Urothelium cell line (cell line): ENCODE results near the gene FGF14.
A peak's percentile ranks its signal among the peaks of the same experiment; 100 is the strongest.

Source experiments
- DNase-seq: peaks from one replicate; pipeline ENCODE4 v3.0.0; 2011; ENCODE audit warnings: low spot score, mixed read lengths
- FAIRE-seq: peaks from 2 replicates; lab custom pipeline; 2011; peaks lifted over from hg19 to GRCh38; lab: Jason Lieb, UNC

The FGF14 gene

DNA sequence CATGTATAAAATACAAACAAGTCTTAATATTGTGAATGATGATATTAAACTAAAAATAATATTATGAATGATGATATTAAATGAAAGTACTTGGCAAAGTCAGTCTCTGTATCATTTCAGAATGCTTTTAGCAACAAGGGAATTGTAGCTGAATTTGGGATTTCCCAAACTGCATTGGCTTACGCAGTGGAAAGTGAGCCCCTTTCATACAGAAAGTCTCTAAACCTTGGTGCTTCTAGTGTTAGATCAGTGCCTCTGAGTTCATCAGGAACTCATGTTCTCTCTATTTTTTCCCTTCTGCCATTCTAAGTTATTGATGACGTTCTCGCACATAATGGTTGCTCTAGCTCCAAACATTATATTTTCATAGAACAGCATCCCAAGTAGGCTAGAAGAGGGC lies 649.4 kb downstream of the FGF14 start:
- no peak for FAIRE-seq
- DNase-seq, result no peak

GRCh38 chr13:101751488-101751887 lies 650.4 kb downstream of the FGF14 start:
- DNase-seq, result no peak
- no peak for FAIRE-seq

DNA sequence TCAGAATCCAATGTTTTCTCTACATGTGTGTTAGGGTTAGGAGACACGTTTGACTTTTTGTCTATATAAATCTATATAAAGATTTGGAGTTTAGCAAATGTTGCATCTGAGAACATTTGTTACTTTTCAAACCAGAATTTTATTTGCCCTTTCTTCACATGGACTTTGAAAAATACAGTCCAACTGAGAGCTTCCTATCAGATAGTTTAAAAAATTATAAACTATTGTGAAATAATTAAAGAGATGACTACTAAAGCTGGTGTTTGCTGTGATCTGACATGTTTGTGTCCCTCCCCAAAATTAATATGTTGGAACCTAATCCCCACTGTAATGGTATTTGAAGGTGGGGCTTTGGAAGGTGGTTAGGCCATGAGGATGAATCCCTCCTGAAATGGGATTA lies 652.3 kb downstream of the FGF14 start:
- no peak for DNase-seq
- FAIRE-seq, result no peak

GRCh38 chr13:101747039-101747438 lies 654.8 kb downstream of the FGF14 start:
- FAIRE-seq (no peak), DNase-seq (no peak)

DNA sequence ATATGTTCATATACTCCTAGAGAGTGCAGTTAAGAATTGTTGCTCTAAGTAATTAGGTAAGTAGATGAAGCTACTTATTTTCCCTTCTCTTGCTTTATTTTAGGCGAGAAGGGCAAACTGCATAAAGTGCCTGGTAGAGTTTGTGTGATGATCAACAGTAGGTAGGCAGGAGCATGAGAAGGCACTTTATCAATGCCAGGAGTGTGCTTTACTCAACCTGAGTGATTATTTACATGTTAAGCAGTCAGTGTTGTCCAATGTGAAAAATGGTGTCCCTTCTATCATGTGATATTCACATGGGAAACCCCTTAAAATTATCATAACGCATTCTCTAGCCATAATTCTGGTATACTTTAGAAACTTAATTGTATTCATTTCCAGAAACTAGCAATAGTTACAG lies 655.3 kb downstream of the FGF14 start:
- DNase-seq (no peak), FAIRE-seq (no peak)

DNA sequence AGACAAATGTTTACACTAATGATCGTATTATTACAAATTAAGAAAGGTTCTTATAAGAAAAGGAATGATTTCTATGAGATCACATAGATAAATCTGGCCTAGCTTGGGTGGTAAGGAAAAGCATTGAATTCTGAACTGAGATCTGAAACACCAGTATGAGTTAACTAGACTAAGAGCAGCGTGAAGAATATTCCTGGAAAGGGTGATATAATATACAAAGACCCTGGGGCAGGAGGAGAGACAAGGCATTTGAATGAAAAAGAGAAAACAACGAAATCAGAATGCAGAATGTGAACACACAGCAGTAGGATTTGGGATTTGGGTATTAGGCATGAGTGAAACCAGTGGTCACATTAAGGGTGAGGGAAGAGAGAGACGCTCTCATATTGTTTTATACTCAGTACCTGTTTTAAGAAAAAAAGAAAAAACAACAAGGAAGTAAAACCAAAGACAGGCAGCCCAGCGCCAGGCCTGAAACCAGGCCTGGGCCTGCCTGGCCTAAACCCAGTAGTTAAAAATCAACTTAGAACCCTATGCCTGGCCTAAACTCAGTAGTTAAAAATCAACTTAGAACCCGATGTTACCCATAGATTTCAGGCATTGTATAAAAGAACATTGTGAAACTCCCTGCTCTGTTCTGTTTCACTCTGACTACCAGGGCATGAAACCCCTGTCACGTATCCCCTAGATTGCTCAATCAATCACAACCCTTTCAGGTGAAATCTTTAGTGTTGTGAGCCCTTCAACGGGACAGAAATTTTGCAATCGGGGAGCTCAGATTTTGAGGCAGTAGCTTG lies 662.3 kb downstream of the FGF14 start:
- DNase-seq (no peak), FAIRE-seq (no peak)

DNA sequence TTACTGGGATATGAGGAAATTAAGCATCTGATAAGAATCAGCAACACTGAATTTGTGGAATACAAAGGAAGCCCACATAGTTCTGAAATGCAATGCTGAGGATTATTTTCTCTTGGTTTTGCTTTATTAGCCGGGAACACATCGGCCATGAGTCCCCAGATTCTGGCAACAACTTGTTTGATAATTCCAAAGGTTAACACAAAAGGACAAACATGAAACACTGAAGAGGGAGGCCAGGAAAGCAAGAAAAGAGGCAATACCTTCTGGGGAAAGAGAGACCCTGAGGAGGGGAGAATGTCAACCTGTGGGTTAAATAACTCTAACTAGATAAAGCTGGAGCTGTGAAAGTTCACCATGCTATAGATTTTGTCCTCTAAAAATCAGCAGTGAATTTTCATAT lies 663.5 kb downstream of the FGF14 start:
- DNase-seq (no peak), FAIRE-seq (no peak)

DNA sequence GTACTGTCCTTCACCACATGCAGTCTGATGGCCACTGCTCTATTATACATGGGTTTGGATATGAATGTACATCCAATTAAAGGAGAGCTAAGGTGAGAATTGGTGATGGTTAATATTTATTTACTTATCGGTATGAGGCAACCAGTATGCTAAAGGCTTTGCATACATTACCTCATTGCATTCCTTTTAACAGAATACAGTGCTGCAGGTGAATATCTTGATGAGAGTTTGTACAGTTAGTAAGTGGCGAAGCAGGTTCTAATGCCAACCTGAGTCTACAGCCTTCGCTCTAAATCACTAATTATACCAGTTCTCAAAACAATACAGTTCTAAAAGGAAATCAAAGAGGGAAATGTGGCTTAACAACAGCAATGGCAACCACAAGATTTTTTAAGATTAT lies 665.3 kb downstream of the FGF14 start:
- FAIRE-seq (no peak), DNase-seq (no peak)

DNA sequence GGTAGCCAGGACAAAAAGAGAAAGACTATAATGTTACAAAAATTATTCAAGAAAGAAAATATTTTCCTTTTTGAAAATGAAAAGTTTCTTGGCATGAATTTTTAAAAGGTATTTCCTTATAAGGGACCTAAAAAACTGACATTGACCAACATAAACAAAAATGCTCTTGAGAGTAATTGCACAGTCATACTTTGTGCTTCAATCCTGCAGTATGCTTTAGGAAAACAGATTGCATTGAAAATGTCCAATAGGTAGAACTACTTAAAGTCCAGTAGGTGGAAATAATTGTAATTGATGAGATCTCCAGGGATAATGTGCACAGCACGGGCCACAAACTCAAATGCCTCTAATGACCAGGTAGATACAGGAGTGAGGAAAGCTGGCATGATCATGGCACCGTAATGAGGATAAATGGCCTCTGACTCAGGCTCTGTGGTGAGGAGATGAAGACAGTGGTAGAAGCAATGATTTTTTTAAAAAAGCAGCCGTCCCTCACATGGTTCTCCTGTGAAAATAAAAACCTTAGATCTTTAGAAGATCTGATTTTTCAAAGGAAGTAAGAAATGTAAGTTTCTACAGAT lies 671.3 kb downstream of the FGF14 start:
- DNase-seq (no peak), FAIRE-seq (no peak)

- no peak for DNase-seq
- no peak for FAIRE-seq
Observed at GRCh38 chr13:101728615-101729014, 673.2 kb downstream of the FGF14 start.

GRCh38 chr13:101728021-101728420 lies 673.8 kb downstream of the FGF14 start:
- FAIRE-seq (no peak), DNase-seq (no peak)

DNA sequence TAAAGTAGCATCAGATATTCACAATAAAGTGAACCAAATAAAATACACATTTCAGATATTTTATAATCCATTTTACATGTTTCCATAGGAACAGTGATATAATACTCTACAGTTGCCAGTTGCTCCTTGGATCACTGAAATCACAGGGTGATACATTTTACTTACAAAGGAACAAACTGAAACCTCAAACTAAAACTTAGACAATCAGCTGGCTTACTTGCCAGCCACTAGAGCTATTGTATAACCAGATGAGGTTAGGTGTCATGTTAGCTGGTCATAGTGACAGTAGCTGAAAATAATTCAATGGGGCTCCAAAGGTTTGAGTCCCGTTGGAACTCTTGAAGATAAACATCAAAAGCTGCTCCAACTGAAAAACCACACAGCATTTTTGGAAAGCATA lies 674.7 kb downstream of the FGF14 start:
- no peak for FAIRE-seq

GRCh38 chr13:101726681-101727080 lies 675.2 kb downstream of the FGF14 start:
- FAIRE-seq (no peak), DNase-seq (no peak)

More for the DNA sequence above, 674.7 kb downstream of the FGF14 start:
- DNase-seq, result no peak

DNA sequence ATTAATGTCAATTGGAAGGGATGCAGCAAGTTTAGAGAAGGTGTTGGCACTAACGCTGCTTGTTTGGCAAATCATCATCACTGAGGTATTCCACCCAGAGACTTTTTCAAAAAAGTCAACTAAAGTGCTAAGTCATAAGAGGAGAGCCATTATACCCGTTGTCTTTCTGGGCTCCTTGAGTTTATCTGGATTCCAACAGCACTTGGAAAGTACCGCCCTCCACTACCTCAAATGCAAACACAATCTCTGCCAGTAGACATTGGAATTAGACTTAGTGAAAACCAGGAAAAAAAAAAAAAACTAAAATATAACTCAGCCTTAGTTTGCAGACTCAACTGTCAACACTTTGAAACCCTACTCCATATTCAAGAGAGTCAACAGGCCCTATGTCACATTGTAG lies 683.4 kb downstream of the FGF14 start:
- FAIRE-seq, result no peak
- no peak for DNase-seq

- no peak for DNase-seq
- FAIRE-seq, result no peak
Observed at GRCh38 chr13:101717353-101717752, 684.5 kb downstream of the FGF14 start.

DNA sequence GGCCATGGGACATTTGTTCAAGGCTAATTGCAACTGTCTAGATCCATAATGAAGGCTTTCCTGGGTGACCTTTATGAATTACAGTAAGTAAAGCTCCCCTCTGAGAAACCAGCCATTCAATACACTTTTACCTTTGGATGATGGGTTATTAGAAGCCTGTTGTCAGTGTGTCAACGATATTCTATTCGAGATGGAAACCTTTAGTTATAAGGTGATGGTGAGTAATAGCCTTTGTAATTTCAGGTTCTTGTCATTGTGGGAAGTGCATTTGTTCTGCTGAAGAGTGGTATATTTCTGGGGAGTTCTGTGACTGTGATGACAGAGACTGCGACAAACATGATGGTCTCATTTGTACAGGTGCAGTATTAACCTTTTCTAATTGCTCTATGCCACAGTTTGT lies 687.7 kb downstream of the FGF14 start:
- FAIRE-seq, result no peak

DNA sequence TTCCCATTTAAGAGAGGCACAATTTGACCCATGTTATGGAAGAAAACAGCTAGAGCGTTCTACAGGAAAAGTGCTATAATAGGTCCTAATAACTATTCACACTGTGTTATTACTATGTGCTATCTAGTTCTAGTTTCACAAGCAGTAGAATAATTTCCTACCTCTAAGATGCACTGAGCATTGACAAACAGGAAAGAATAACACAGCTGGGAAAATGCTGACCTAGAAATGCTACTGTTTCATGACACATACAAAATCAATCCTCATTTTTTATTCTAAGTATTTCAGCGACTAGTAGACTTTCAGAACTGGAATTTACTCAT lies 689.9 kb downstream of the FGF14 start:
- FAIRE-seq (no peak), DNase-seq (no peak)

More for the DNA sequence above, 687.7 kb downstream of the FGF14 start:
- DNase-seq, result no peak

DNA sequence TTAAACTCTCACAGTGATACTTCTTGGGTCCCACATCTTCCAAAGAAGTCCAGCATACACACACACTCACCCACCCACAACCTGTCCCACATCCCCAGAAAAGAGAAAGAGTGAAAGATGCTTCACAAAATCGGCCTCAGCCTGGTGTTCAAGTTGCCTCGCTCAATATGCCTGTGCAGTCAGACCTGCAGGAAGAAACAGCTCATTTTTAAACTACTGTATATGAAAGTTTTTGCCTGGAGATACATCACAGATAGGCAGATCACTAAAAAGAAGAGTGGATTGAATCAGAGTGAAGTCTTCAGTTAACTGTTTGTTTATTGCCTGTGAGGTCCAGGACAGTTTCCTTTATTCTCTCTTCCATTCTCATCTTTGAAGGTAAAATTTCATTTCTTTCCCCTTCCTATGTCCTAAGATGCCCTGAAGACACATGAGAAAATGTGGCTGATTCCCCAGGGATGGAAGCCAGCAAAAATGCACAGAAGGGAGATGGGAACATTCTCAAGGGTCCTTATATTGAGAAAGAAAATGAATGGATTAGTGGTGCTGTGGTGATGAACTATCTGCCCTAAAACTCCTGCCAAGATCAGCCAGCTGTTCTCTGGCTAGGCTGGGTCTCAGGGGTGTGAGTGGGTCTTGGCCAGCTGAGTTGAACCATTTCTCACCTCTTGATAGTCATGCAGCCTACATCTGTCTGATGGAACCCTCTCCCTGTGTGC lies 690.4 kb downstream of the FGF14 start:
- no peak for FAIRE-seq
- DNase-seq, result no peak

GRCh38 chr13:101709952-101710351 lies 691.9 kb downstream of the FGF14 start:
- no peak for DNase-seq
- FAIRE-seq, result no peak

DNA sequence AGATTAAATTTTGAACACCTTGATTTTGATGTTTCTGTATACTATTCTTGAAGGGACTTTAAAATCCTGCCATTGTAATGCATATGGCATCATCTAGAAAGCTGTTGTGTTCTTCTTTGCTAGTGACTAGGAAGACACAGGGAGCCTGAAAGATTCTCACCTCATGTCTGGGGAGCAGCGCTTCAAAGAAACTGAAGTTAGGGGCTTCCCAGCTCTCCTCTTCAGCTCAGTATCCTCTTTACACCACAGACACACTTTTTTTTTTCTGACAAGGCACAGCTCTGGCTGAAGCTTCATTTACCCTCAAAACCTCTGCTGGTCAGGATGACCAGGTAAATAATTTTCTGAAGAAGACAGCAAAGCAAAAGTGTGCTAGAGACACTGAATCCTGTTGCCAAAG lies 693.7 kb downstream of the FGF14 start:
- no peak for FAIRE-seq

DNA sequence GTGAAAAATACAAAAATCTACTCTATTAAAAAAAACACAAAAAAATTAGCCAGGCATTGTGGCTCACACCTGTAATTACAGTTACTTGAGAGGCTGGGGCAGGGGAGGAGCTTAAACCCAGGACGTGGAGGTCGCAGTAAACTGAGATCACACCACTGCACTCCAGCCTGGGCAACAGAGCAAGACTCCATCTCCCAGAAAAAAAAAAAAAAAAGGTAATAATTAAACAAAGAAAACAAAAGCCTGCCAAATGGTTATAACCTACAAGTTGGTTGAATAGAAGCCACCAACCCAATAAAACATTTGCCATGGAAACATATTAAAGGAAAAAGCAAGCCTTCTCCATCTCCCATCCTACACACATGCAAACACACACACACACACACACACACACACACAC lies 694.2 kb downstream of the FGF14 start:
- DNase-seq (no peak), FAIRE-seq (no peak)

More for the DNA sequence above, 693.7 kb downstream of the FGF14 start:
- DNase-seq, result no peak

- no peak for FAIRE-seq
- peak; percentile 8 for DNase-seq
Observed at GRCh38 chr13:101706651-101707050, 695.2 kb downstream of the FGF14 start.
